ENCODE results near the gene BAMBI.

The BAMBI gene

DNA sequence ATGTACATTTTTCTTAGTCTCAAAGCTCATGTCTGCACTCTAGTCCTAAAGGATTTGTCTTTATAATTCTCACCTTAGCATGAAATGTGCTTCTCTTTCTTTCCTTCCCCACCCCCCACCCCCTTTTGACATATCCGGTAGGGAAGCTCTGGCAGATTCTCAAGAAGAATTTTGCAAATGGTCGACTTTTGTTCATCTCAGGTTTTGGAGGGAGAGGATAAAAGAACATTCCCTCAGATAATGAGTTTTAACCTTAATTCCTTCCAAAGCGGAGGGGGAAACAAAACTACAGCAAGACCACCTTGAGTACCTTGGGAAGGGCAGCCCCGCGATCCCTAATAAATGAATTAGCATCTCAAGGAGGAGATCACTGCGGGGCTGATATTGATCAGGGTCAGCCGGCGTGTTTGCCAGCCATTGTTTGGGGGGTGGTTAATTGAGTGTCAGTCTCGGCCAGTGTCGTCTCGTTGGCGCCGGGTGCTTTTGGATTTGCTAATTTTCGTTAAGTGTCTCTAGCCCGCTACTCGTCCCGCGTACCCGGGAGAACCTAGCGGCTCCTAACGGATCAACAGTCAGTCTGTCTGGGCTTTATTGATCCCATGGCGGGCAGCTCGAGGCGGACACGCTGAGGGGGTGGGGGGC lies 874 bp upstream of the BAMBI start:
- no peak for DNase-seq

DNA sequence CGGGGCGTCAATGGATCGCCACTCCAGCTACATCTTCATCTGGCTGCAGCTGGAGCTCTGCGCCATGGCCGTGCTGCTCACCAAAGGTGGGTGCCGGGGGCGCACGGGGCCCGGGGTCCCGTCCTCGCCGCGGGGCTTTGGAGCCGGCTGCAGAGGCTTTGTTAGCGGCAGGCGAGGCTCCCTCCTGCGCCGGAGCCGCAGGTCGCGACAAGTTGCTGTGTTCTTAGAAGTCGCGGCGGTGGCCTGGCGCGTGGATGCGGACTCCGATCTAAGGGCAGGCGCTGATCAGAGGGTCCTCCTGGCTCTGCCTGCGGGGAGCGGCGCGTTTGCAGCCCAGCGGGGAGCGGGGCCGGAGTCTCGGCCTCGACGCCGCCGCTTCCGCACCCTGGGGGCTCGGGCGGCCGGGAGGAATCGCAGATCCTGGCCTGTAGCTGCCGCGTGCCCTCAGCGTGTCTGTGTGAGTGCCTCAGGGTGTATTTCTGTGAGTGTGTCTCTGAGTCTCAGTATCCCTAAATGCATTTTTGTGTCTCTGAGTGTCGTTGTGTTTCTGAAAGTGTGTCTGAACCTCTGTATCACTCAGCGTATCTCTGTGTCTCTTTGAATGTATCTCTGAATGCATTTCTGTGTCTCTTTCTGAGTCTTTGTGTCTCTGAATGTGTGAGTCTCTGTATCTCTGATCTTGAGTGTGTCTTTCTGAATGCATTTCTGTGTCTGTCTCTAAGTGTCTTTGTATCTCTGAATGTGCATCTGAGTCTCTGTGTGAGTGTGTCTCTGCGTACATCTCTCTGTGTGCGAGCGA lies 766 bp downstream of the BAMBI start:
- DNase-seq, result no peak

DNA sequence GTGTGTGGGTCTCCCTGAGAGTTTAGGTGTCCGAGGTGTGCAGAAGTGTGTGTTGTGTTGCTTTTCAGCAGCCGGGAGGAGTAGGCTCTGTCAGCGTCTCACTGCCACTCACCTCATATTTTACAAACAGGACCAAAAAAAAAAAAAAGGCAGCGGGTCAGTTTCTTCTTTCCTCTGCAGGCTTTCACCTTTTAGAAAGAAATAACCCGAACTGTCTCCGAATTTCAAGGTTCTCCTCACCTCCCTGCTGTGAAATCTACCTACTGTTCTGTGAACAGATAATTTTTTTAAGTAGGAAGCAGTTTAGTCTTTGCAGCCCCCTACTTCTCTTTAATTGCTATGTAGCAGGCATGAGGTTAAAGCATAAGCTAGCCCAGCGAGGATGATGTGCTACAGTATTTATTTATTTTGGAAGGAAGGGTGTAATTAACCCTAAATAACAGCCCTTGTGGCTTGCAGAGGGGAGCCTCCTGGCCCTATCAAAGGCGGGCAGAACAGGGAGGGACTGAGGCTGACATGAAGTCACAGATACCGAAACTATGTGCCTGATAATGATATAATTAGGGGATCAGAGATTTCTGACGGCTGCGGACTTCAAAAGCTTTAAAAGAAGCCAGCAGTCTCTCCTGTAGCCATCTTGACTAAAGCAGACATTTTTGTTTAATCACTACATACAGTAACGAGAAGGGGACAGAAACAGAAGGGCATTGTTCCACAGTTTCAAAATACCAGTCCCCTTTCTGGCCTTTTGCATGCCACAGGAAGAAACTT lies 1.6 kb downstream of the BAMBI start:
- DNase-seq, result no peak

DNA sequence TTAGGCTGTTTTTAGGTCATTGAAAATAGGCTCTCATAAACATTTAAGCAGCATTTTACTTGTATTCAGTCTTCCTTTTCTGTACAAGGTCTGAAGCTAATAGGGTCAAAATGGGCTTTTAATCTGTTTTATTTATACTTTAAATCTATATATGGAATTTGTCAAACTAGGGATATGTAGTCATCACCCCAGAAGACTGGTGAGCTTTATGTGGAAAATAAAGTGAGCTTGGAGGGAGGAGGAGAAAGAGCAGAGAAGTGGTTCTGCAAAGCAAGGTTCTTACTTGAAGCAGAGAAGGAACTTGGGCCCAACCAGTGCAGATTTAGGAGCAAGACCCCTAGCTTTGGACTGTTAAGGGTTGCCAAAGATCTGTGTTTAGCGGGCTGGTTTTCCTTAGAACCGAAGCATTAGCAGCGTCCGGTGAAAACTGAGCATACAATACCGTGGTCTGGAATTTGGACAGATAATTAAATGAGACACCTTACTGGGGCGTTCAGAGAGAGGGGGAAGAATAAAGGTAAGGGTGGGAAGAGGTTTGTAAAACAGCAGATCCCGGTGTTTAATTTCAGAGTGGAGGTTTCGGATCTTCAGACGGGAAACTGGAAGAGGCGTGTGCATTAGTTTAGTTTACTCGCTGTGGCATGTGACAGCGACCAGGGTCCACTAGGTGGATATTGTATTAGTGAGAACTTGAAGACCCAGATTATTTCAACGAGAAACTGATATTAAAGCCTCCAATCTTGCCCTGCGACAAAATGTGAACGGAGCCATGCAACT lies 2.4 kb downstream of the BAMBI start:
- no peak for DNase-seq

DNA sequence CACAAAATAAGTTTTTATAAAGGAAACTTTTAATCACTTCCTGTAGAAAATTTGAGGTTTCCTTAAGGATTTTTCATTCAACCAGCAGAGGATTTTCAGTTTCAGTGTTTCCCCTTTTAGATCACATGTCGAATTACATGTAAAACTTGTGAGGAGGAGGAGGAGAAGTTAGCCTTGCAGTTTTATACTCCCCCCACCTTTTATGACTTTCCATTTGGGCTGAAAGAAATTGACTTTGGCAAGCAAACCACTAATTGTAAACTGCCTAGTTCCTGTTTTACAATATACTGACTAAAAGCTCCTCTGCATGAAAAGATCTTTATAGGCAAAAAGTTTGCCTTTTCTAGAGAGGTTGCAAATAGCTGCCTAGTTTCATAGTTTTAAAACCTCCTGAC lies 3.0 kb downstream of the BAMBI start:
- DNase-seq, result no peak

DNA sequence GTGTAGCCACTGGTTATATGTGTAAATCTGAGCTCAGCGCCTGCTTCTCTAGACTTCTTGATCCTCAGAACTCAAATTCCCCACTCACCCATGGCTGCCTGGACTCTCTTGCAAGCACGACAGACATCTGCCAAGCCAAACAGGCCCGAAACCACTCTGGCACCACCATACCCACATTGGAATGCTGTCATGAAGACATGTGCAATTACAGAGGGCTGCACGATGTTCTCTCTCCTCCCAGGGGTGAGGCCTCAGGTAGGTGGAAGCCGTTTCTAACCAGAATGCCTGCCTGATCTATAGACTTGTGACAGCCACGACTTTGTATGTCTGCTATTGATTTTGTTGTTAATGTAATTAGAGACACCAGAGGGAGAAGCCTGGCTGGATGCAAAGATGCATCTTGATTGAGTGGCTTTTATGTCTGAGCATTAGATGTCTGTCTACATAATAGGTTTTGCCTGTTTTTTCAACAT lies 4.0 kb downstream of the BAMBI start:
- DNase-seq, result no peak

DNA sequence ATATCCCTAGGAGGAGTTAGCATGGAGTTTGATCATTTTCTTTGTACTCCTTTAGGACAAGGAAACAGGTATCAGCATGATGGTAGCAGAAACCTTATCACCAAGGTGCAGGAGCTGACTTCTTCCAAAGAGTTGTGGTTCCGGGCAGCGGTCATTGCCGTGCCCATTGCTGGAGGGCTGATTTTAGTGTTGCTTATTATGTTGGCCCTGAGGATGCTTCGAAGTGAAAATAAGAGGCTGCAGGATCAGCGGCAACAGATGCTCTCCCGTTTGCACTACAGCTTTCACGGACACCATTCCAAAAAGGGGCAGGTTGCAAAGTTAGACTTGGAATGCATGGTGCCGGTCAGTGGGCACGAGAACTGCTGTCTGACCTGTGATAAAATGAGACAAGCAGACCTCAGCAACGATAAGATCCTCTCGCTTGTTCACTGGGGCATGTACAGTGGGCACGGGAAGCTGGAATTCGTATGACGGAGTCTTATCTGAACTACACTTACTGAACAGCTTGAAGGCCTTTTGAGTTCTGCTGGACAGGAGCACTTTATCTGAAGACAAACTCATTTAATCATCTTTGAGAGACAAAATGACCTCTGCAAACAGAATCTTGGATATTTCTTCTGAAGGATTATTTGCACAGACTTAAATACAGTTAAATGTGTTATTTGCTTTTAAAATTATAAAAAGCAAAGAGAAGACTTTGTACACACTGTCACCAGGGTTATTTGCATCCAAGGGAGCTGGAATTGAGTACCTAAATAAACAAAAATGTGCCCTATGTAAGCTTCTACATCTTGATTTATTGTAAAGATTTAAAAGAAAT lies 4.8 kb downstream of the BAMBI start:
- no peak for DNase-seq

DNA sequence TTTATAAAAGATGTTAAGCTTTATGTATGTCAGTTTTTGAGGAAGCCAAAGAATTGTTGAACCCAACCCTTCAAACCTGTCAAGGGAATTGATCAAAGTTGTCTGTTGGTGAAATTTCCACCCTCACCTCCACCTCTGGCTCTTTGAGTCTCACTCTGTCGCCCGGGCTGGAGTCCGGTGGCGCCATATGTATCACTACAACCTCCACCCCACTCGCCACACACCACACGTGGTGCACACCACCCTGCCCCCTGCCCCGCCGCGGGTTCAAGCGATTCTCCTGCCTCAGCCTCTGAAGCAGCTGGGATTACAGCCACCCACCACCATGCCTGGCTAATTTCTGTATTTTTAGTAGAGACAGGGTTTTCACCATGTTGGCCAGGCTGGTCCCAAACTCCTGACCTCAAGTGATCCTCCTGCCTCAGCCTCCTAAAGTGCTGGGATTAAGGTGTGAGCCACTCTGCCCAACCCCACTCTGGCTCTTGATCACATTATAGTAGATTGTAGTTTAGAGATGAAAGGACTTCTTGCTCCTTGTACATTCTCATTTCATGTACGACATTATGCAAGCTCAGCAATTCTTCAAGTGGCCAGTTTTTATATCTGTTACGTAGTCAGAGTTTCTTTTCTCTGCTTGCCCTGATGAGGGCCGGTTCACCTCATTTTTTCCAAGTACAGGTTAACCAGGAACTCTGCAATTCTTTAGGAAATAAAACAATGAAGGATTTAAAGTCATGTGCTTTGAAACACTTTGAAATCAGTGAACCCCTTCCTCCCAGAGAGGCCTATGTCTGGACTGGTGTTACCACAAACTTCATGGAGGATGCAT lies 7.0 kb downstream of the BAMBI start:
- DNase-seq, result no peak

DNA sequence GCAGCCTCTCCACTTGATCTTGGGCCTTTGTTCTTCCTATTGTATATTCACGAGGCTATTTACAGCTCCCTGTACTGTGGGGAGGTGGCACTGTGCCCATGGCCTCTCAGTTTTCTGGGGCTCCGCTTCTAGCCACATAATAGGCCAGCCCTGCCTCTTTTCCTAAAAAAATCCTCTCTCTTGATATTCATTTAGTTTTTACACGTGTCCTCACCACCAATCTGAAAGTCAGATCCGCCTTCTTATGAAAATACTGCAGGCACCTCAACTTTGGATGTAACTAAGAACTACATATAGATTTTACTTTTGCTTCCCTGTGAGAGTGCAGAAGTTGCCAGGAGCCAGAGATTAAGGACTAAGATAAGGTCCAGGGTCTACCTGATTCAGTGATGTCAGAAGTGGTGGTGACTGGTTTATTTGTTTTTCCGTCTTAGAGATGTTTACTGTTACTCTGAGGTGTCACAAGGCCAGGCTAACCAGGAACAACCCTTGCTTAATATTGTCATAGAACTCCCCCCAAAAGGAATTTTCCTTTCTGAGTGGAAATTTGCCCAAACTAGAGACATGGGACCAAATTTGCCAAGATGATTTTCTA lies 7.8 kb downstream of the BAMBI start:
- no peak for DNase-seq

DNA sequence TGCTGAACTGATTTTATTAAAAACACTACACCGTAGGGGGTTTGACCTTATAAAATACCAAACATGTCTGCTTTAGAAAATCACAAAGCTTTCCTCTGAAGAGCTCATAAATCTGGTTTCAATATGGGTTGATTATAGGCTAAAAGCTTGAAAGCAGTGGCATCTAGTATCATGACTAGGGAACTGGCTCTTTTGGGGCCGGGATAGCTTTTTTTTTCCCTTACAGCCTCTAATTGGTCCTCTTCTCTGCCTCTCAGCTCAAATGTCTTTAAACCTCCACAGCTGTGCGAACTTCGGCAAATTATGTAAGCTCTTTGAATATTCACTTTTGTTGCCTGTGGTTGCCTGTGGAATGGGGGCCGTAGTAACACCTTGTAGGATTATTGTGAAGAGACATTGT lies 8.4 kb downstream of the BAMBI start:
- DNase-seq, result no peak

DNA sequence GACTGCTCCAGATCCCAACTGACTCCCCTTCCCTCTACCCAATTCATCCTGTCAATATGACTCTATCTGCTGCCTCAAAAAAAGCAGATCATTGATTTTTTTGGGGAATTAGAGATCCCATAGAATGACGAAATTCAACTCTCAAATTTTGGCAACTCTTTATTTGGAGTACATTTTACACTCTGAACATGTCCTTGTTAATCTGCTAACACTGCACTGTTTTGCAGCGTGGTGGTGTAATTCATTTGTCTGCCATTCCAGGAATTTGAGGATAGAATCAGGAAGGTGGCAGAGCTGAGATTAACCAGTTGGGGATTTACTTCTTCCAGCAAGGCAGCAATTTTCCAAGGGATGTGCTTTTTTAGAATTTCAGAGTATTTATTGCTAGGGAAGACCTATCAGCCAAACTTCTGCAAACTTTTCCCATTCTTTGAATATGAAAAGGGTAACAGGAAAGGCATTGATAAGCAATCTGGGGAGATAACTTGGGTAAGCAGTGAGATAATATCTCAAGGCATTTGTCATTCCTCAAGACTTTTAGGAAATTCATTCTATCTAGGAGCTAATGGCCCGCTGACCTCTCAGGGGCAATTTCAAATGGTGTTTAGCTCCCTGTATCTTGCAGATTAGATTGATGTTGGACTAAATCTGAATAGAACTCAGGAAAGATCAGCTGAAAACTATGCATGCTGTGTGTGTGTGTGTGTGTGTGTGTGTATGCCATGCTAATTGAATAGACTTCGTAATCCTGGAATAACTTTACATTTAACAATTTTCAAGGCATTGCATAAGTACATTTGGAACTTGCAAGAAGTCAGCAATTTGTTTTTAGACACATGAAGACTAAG lies 9.7 kb downstream of the BAMBI start:
- no peak for DNase-seq

DNA sequence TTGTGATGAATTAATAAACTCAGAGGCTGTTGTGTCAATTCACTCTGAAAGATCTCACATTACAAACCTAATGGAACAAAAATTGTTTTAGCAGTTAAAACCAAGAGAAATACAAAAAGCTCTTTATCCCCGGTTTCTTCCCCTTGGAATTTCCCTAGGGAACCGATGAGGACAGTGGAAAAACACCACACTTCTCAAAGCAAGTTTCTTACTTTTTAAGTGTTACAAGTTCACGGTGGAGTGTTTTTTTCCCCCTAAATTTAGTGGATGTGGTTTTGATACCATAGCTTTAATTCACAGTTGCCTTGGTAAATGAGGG lies 10.3 kb downstream of the BAMBI start:
- DNase-seq, result no peak

DNA sequence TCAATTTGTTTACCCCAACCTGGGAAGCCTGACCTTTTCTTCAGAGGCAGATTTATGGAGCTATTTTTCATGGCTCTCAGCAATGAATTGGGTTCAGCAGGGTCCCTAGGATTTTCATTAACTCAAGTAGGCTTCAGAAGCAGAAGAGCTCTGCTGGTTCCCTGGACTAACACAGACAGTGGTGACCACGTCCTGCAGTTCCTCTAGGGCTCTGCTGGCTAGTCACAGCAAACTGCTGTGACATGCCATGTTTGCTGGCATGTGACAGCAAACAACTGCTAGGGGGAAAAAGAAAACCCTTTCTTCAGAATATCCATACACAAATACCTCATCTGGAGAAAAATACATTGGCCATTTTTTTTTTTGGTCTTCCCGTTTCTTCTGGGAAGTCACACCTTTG lies 13.2 kb downstream of the BAMBI start:
- no peak for DNase-seq

DNA sequence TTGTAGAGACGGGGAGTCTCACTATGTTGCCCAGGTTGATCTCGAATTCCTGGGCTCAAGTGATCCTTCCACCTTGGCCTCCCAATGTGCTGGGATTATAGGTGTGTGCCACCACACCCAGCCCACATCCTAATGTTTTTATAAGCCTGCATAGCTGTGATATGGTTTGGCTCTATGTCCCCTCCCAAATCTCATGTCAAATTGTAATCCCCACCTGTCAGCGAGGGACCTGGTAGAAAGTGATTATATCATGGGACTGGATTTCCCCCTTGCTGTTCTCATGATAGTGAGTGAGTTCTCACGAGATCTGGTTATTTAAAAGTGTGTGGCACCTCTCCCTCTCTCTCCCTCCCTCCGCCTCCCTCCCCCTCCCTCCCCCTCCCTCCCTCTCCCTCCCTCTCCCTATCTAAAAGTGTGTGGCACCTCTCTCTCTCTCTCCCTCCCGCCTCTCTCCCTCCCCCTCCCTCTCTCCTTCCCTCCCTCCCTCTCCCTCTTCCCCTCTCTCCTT lies 13.9 kb downstream of the BAMBI start:
- DNase-seq, result no peak

DNA sequence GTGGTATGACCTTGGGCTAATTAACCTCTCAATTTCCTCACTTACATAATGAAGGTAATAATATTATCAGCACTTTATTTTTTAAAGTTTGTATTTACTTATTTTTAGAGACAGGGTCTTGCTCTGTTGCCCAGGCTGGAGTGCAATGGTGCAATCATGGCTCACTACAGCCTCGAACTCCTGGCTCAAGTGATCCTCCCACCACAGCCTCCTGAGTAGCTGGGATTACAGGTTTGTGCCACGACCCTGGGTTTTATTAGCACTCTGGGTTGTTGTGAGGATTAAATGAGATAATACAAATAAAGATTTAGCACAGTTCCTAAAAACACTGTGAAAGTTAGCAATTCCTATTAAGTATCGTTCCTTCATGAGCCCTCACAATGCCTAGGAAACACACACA lies 14.7 kb downstream of the BAMBI start:
- DNase-seq, result no peak

DNA sequence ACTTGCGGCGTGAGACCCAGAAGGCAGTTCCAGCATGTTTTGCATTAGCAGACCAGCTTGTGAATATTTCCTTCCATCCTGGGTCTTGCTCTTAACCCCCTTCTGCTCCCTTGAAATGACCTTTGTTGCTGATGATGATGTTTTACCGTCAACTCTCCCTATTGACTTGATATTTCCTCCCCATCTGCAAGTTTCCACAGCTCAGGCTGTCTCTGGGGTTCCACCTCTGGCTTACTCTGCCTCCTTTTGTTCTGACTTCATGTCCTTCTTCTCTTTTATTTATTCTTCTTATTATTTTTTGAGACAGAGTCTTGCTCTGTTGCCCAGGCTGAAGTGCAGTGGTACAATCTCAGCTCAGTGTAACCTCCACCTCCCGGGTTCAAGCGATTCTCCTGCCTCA lies 17.2 kb downstream of the BAMBI start:
- no peak for DNase-seq

DNA sequence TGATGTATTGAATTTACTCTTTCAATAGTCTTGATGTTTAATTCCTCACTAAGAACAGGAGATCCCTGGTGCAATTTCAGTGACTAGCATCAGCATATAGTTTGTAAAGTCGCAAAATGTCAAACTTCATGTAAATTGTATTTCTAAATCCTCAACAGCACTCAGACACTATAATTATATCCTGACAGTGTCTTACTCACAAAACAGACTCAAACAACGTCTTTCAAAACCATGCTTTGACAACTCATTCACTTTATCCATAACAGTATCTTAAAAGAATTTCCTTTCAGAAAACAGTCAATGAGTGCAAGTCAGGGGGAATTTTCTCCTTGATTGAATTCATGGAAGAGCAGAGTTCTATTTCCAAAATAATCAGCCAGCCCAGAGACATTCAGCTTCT lies 20.8 kb downstream of the BAMBI start:
- DNase-seq, result no peak

DNA sequence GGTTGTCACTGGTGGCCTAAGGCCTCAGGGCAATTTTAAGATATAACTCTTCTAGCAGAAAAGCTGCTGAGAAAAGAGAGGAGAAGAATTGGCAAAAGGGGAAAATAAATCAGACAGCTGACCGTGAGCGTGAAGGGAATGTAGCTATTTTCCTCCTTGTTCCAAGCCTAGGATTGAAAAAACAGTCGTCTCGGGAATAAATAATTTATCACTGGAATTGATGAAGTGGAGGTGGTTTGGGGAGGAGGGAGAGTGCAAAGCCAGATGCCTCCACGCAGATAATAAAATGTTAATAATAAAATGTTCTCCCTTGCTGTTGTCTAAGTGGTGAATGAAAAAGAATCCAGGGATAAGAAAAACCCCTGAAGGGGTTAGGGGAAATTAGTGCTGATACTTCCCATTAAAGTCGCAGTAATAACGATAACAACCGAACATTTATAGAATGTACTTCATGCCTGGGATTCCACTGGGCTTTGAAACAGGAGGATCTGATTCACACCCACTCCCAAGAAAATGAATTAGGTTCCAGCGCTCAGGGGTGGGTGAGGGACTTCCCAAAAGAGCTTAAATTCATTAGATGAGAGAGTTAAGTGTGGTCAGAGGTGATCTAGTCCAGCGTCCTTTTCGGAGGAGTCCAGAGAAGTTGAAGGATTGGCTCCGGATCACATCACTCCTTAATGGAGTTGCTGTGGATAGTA lies 27.3 kb downstream of the BAMBI start:
- DNase-seq, result no peak

DNA sequence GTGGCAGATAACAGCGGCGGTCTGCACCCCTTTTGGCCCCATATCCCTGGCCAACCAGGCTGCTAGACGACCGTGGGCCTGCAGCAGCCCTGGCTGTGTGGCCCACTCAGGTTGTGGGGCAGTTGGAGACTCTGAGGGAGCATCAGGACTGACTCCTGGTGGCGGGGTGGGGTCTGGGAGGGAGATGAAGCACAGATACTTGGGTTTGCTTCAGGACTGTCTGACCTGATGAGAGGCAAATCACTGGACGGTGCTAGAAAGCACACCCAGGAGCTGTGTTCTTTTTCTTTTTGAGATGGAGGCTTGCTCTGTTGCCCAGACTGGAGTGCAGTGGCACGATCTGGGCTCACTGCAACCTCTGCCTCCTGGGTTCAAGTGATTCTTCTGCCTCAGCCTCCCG lies 28.2 kb downstream of the BAMBI start:
- no peak for DNase-seq
